ENCODE measurements around the gene PCDHB13. TPM values are rescaled to one million over a fixed set of nuclear protein-coding genes. Genes with fewer than 3 reads are reported as not detected.
A peak's percentile ranks its signal among the peaks of the same experiment; 100 is the strongest.
"Not testable (repeated sequence)": the region's sequence is repeated elsewhere in the genome, so short reads cannot be mapped to it uniquely, and the experiment has no call there.

The PCDHB13 gene
- total RNA-seq, 1 donor from 2014 or later = 2.9 TPM

DNA sequence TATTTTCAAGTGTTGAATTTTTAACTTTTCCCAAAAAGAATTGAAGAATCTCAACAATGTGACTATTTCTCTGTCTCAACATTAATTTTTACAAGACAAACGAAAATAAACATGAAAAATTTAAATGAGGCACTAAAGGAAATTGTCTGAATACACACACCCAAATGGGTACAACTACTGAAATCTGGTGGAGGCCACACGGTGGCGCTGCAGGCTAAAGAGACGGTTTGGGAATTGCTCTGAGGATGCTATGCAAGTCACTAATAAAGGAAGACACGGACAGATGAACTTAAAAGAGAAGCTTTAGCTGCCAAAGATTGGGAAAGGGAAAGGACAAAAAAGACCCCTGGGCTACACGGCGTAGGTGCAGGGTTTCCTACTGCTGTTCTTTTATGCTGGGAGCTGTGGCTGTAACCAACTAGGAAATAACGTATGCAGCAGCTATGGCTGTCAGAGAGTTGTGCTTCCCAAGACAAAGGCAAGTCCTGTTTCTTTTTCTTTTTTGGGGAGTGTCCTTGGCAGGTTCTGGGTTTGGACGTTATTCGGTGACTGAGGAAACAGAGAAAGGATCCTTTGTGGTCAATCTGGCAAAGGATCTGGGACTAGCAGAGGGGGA lies 21.5 kb upstream of the PCDHB13 start, which contains the start of gene PCDHB10:
Gene PCDHB10 (plus strand): TSS at position 244 of the 616 bp plus-strand sequence. CDS start 200 bp downstream, at position 444.
- H3K4me3 ChIP-seq = no peak within 1 kb of the TSS
- TF ChIP-seq, protein P1, sequence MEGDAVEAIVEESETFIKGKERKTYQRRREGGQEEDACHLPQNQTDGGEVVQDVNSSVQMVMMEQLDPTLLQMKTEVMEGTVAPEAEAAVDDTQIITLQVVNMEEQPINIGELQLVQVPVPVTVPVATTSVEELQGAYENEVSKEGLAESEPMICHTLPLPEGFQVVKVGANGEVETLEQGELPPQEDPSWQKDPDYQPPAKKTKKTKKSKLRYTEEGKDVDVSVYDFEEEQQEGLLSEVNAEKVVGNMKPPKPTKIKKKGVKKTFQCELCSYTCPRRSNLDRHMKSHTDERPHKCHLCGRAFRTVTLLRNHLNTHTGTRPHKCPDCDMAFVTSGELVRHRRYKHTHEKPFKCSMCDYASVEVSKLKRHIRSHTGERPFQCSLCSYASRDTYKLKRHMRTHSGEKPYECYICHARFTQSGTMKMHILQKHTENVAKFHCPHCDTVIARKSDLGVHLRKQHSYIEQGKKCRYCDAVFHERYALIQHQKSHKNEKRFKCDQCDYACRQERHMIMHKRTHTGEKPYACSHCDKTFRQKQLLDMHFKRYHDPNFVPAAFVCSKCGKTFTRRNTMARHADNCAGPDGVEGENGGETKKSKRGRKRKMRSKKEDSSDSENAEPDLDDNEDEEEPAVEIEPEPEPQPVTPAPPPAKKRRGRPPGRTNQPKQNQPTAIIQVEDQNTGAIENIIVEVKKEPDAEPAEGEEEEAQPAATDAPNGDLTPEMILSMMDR (IDR thresholded peaks at IDR 0.05) = peak; percentile 41
- DNase-seq = no peak
- no peaks in the 10 kb centered on the region for H3K36me3 ChIP-seq
- no peaks in the 10 kb centered on the region for H3K4me1 ChIP-seq
- H3K27me3 ChIP-seq (ENCODE audit: low read depth) = no peaks in the 10 kb centered on the region
- H3K9me3 ChIP-seq = peaks cover 53% of the 10 kb centered on the region
- intact Hi-C loops (cut with DNase I) = no loop called here
- no peak within 1 kb of the TSS for H3K27ac ChIP-seq
- no peak for ATAC-seq

DNA sequence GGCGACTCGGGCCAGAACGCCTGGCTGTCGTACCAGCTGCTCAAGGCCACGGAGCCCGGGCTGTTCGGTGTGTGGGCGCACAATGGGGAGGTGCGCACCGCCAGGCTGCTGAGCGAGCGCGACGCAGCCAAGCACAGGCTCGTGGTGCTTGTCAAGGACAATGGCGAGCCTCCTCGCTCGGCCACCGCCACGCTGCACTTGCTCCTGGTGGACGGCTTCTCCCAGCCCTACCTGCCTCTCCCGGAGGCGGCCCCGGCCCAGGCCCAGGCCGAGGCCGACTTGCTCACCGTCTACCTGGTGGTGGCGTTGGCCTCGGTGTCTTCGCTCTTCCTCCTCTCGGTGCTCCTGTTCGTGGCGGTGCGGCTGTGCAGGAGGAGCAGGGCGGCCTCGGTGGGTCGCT lies 19.4 kb upstream of the PCDHB13 start:
- ATAC-seq; H3K27ac ChIP-seq; H3K4me3 ChIP-seq; intact Hi-C loops (cut with DNase I); H3K4me1 ChIP-seq; H3K27me3 ChIP-seq (ENCODE audit: low read depth); DNase-seq; H3K36me3 ChIP-seq: not testable (repeated sequence)
- H3K9me3 ChIP-seq = peaks cover 62% of the 10 kb centered on the region

DNA sequence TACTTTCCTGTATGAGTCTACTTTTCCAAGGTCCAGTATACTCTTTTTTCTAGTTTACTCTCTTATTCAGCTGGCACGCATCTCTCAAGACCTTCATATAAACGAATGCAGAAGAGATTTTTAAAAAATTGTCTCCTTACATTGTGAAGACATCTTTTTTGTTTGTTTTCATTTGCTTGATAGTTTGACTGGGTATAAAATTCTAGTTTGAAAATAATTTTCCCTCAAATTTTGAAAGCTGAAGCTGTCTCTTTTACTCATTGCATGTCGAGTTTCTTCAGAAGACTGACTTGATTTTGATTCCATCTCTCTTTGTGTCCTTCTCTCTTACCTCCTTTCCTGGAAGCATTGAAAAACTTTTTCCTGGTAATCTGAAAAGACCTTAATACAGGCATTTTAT lies 17.4 kb upstream of the PCDHB13 start:
- peaks cover 59% of the 10 kb centered on the region for H3K9me3 ChIP-seq
- no peaks in the 10 kb centered on the region for H3K36me3 ChIP-seq
- ATAC-seq = no peak
- no peaks in the 10 kb centered on the region for H3K4me1 ChIP-seq
- TF ChIP-seq, protein P1 (IDR thresholded peaks at IDR 0.05) = no peak
- H3K4me3 ChIP-seq = no peak overlapping the region
- no peak overlapping the region for H3K27ac ChIP-seq
- intact Hi-C loops (cut with DNase I) = no loop called here
- no peak for DNase-seq
- no peaks in the 10 kb centered on the region for H3K27me3 ChIP-seq (ENCODE audit: low read depth)

- TF ChIP-seq, protein P1 (IDR thresholded peaks at IDR 0.05) = no peak
- Histone ChIP-seq H3K27ac (no peak within 1 kb of the TSS), H3K4me3 (no peak within 1 kb of the TSS), H3K9me3 (peaks cover 57% of the 10 kb centered on the region), H3K36me3 (no peaks in the 10 kb centered on the region), H3K4me1 (no peaks in the 10 kb centered on the region), H3K27me3 (ENCODE audit: low read depth) (no peaks in the 10 kb centered on the region)
- intact Hi-C loops (cut with DNase I) = no loop called here
- ATAC-seq = no peak
- no peak for DNase-seq
Measured at GRCh38 chr5:141199359-141200235, 14.1 kb upstream of the PCDHB13 start, which contains the start of gene PCDHB11. PCDHB11 (plus strand) TSS chr5:141199627; CDS start chr5:141199775, 148 bp downstream.

GRCh38 chr5:141201126-141201525 lies 12.6 kb upstream of the PCDHB13 start:
- ATAC-seq; intact Hi-C loops (cut with DNase I); H3K4me1 ChIP-seq; H3K27me3 ChIP-seq (ENCODE audit: low read depth); DNase-seq; H3K36me3 ChIP-seq; H3K4me3 ChIP-seq; H3K27ac ChIP-seq: not testable (repeated sequence)
- H3K9me3 ChIP-seq = peaks cover 57% of the 10 kb centered on the region

GRCh38 chr5:141201646-141202045 lies 12.1 kb upstream of the PCDHB13 start:
- H3K36me3 ChIP-seq; ATAC-seq; H3K27ac ChIP-seq; H3K4me3 ChIP-seq; DNase-seq; intact Hi-C loops (cut with DNase I); H3K27me3 ChIP-seq (ENCODE audit: low read depth); H3K4me1 ChIP-seq: not testable (repeated sequence)
- H3K9me3 ChIP-seq = peaks cover 52% of the 10 kb centered on the region

GRCh38 chr5:141208478-141208877 lies 5.2 kb upstream of the PCDHB13 start, which contains the start of gene PCDHB12:
PCDHB12 (plus strand) TSS chr5:141208719; CDS start chr5:141208908, 189 bp downstream.
- DNase-seq = no peak
- H3K36me3 ChIP-seq = no peaks in the 10 kb centered on the region
- H3K9me3 ChIP-seq = peaks cover 23% of the 10 kb centered on the region
- no peak within 1 kb of the TSS for H3K27ac ChIP-seq
- no peaks in the 10 kb centered on the region for H3K4me1 ChIP-seq
- no peak for ATAC-seq
- intact Hi-C loops (cut with DNase I) = no loop called here
- peak within 1 kb of the TSS; percentile 11 for H3K4me3 ChIP-seq
- TF ChIP-seq, protein P1 (IDR thresholded peaks at IDR 0.05) = peak; percentile 17
- H3K27me3 ChIP-seq (ENCODE audit: low read depth) = peaks cover 4% of the 10 kb centered on the region

- H3K27ac ChIP-seq; DNase-seq; intact Hi-C loops (cut with DNase I); H3K4me1 ChIP-seq; ATAC-seq; H3K36me3 ChIP-seq; H3K4me3 ChIP-seq; H3K27me3 ChIP-seq (ENCODE audit: low read depth): not testable (repeated sequence)
- peaks cover 19% of the 10 kb centered on the region for H3K9me3 ChIP-seq
Measured at GRCh38 chr5:141210281-141210680, 3.4 kb upstream of the PCDHB13 start.

- DNase-seq; ATAC-seq; H3K27ac ChIP-seq; H3K4me1 ChIP-seq; H3K4me3 ChIP-seq; intact Hi-C loops (cut with DNase I); H3K36me3 ChIP-seq; H3K27me3 ChIP-seq (ENCODE audit: low read depth): not testable (repeated sequence)
- H3K9me3 ChIP-seq = peaks cover 22% of the 10 kb centered on the region
Measured at GRCh38 chr5:141210849-141211248, 2.9 kb upstream of the PCDHB13 start.

Measured in lower lobe of right lung (tissue), 2 donors.